ENCODE measurements around the gene TMEM87B.

- no peak for TF ChIP-seq CTCF (IDR thresholded peaks at IDR 0.05)
- TF ChIP-seq POLR2A (IDR thresholded peaks at IDR 0.05): no peak
Observed at GRCh38 chr2:112074506-112074905, 19.4 kb downstream of the TMEM87B start.
